ENCODE data around the gene BICD1.

DNA sequence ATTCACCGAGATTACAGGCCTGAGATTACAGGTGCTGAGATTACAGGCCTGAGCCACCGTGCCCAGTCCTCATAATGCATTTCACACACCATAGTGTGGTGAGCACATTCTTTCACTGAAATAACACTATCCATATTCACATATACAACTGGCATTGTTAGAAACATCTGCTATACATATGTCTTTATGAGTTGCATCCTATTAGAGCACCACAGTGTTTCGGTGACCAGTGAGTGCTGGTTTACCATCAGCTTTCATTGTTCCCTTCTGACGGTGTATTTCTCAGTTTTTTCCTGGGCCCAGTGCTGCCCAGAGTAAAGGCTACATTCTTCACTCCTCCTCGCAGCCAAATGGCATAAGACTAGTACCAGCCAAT is 196.5 kb downstream of the BICD1 start:
- TF ChIP-seq, protein P1, sequence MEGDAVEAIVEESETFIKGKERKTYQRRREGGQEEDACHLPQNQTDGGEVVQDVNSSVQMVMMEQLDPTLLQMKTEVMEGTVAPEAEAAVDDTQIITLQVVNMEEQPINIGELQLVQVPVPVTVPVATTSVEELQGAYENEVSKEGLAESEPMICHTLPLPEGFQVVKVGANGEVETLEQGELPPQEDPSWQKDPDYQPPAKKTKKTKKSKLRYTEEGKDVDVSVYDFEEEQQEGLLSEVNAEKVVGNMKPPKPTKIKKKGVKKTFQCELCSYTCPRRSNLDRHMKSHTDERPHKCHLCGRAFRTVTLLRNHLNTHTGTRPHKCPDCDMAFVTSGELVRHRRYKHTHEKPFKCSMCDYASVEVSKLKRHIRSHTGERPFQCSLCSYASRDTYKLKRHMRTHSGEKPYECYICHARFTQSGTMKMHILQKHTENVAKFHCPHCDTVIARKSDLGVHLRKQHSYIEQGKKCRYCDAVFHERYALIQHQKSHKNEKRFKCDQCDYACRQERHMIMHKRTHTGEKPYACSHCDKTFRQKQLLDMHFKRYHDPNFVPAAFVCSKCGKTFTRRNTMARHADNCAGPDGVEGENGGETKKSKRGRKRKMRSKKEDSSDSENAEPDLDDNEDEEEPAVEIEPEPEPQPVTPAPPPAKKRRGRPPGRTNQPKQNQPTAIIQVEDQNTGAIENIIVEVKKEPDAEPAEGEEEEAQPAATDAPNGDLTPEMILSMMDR (conservative IDR thresholded peaks at IDR 0.05; ENCODE audit: low read depth, low read length), result no peak
- no peak for TF ChIP-seq EZH2 (IDR thresholded peaks at IDR 0.05; ENCODE audit: low read length, unreplicated experiment)
